NT2/D1 (cell line): ENCODE results near the gene EML6.

ENCODE experiments used
- SUZ12 ChIP-seq: IDR thresholded peaks from 2 replicates; pipeline ENCODE4 v1.6.1; 2011; ENCODE audit not compliant: insufficient read length, insufficient read depth; ENCODE audit errors: extremely low read depth
- YY1 ChIP-seq: IDR thresholded peaks from 2 replicates; pipeline ENCODE4 v1.6.1; 2011; ENCODE audit not compliant: insufficient read length, insufficient read depth

DNA sequence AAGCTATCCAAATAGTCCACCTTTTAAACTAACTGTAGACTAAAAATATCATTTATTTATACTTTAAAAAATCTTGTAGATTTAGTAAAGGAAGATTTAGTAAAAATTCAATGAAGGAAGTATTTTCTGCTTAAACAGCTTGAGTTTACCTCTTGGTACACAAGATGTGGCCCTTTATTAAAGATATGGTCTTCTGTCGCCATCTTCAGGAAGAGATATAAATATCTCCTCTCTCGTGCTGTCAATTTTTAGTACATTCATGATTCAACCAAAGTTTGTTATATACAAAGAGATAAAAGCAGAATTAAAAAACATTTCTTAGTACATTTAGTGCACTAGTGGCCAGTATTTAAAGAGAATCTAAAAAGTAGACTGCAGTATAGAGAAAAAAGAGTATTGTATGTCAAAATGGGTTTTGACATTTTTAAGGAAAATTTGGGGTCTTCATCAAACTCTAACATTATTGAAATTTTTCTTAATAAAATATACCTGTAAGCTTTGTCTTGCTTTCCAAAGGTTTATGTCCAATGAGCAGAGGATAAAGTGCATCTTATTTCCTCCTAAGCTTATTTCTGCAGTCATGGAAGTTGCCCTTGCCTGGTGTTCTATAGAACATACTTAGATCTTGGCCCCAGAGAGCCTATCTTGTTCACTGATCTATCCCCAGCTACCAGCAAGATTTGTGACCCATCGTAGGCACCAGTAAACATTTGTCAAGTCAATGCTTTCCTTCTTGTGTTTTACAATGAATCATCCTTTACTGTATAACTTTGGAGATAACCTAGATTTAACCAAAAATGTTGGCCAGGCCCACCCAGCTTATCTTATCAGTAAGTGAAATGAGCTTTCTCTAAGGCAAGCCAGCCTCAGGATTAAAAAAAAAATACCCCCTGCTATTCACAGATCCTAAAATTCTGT, 18.5 kb upstream of the EML6 start:
- TF ChIP-seq YY1: no peak
- no peak for TF ChIP-seq SUZ12
